Measurements from ENCODE around the gene CLASP1.
"Not testable (repeated sequence)": the region's sequence is repeated elsewhere in the genome, so short reads cannot be mapped to it uniquely, and the experiment has no call there.

CLASP1 gene

GRCh38 chr2:121390082-121390692, 259.1 kb downstream of the CLASP1 start:
- in situ Hi-C loops (cut with HindIII; ENCODE audit: low sequenced_read_pairs), result no loop called here

GRCh38 chr2:121388371-121388770, 260.9 kb downstream of the CLASP1 start:
- in situ Hi-C loops (cut with HindIII; ENCODE audit: low sequenced_read_pairs), result no loop called here

- in situ Hi-C loops (cut with HindIII; ENCODE audit: low sequenced_read_pairs), result no loop called here
Measured at GRCh38 chr2:121387591-121388325, 261.5 kb downstream of the CLASP1 start.

- in situ Hi-C loops (cut with HindIII; ENCODE audit: low sequenced_read_pairs), result no loop called here
Measured at GRCh38 chr2:121386707-121387106, 262.6 kb downstream of the CLASP1 start.

GRCh38 chr2:121386102-121386501, 263.2 kb downstream of the CLASP1 start:
- in situ Hi-C loops (cut with HindIII; ENCODE audit: low sequenced_read_pairs), result no loop called here

GRCh38 chr2:121382744-121383143, 266.5 kb downstream of the CLASP1 start:
- in situ Hi-C loops (cut with HindIII; ENCODE audit: low sequenced_read_pairs), result no loop called here

- in situ Hi-C loops (cut with HindIII; ENCODE audit: low sequenced_read_pairs), result no loop called here
Measured at GRCh38 chr2:121377646-121378045, 271.6 kb downstream of the CLASP1 start.

- in situ Hi-C loops (cut with HindIII; ENCODE audit: low sequenced_read_pairs), result no loop called here
Measured at GRCh38 chr2:121376535-121377250, 272.6 kb downstream of the CLASP1 start.

- in situ Hi-C loops (cut with HindIII; ENCODE audit: low sequenced_read_pairs), result no loop called here
Measured at GRCh38 chr2:121375621-121376159, 273.6 kb downstream of the CLASP1 start.

GRCh38 chr2:121374412-121375075, 274.7 kb downstream of the CLASP1 start:
- in situ Hi-C loops (cut with HindIII; ENCODE audit: low sequenced_read_pairs), result not testable (repeated sequence)

- in situ Hi-C loops (cut with HindIII; ENCODE audit: low sequenced_read_pairs), result no loop called here
Measured at GRCh38 chr2:121372721-121373353, 276.4 kb downstream of the CLASP1 start.

- in situ Hi-C loops (cut with HindIII; ENCODE audit: low sequenced_read_pairs), result no loop called here
Measured at GRCh38 chr2:121372082-121372481, 277.2 kb downstream of the CLASP1 start.

GRCh38 chr2:121368836-121369235, 280.4 kb downstream of the CLASP1 start:
- in situ Hi-C loops (cut with HindIII; ENCODE audit: low sequenced_read_pairs), result no loop called here

GRCh38 chr2:121368155-121368554, 281.1 kb downstream of the CLASP1 start:
- in situ Hi-C loops (cut with HindIII; ENCODE audit: low sequenced_read_pairs), result no loop called here

- in situ Hi-C loops (cut with HindIII; ENCODE audit: low sequenced_read_pairs), result no loop called here
Measured at GRCh38 chr2:121367246-121367900, 281.9 kb downstream of the CLASP1 start.

GRCh38 chr2:121366040-121366439, 283.2 kb downstream of the CLASP1 start:
- in situ Hi-C loops (cut with HindIII; ENCODE audit: low sequenced_read_pairs), result no loop called here

GRCh38 chr2:121365061-121365460, 284.2 kb downstream of the CLASP1 start:
- in situ Hi-C loops (cut with HindIII; ENCODE audit: low sequenced_read_pairs), result no loop called here

- in situ Hi-C loops (cut with HindIII; ENCODE audit: low sequenced_read_pairs), result no loop called here
Measured at GRCh38 chr2:121363632-121364420, 285.4 kb downstream of the CLASP1 start.

GRCh38 chr2:121362774-121363173, 286.5 kb downstream of the CLASP1 start:
- in situ Hi-C loops (cut with HindIII; ENCODE audit: low sequenced_read_pairs), result no loop called here

Data from endothelial cell of hepatic sinusoid (primary cell).